GM19372 (cell line): Measurements from ENCODE around the gene DCLK1.

Experiments
- ATAC-seq: cut with Tn5 transposase; IDR thresholded peaks from one replicate; pipeline ENCODE4 v1.9.1; 2021; ENCODE audit warnings: mild to moderate bottlenecking, low read depth, moderate library complexity; ENCODE audit not compliant: unreplicated experiment

DCLK1 gene

DNA sequence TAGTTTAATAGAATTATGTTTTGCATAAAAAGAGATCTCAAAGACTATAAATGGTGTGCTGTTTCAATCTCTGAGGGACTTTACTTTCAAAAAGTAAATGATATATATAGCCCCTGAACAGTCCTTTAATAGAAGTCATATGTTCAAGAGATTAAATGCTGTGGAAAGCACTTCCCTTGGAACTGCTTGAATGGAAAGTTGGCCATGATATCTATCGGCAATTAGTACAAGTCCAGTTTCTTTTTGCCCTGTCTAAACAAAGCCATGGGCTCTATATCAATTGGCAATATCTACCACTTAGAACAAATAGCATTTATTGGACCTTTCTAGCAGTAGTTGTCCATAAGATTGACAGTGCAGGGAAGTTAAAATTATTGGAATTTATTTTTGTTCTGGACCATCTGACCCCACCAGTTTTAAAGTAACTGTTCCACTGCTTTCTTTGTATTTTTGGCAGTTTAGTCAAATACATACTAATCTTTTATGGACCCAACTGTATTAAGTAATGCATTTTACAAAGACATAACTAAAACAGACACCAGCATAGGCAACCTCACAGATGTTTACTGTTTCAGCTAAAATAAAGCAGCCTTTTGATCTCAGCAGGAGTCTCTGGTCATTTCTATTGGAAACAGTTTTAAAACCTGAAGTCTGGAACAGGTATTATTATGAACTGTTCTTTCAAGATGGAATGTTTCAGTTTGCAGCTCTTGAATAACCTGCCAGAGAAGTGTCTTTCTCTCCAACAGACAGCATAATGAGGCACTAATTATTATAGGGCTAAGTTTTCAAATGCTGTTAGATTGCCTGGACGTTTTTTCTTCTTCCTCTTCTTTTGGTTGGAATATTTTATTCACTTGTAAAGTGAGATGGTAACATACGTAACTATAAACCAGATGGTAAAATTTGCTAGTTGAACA is 282.6 kb downstream of the DCLK1 start:
- ATAC-seq, result no peak

DNA sequence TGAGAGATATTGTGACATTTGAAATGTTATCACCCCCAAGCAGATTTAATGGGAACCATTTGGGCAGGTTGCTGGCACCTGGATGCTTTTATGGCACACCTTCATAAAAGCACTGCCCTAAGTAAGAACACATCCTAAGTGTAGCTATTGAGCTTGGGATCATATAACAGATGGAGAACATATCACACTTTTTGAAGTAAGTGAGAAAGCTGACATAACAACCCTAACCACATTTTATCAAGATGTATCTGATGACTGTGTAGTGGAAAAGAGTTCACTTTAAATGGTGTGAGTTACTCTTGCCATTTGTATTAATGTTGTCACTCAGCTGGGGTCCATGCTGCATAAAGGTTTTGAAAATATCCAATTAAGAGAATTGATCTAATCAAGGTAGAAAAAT is 287.9 kb downstream of the DCLK1 start:
- ATAC-seq, result no peak

DNA sequence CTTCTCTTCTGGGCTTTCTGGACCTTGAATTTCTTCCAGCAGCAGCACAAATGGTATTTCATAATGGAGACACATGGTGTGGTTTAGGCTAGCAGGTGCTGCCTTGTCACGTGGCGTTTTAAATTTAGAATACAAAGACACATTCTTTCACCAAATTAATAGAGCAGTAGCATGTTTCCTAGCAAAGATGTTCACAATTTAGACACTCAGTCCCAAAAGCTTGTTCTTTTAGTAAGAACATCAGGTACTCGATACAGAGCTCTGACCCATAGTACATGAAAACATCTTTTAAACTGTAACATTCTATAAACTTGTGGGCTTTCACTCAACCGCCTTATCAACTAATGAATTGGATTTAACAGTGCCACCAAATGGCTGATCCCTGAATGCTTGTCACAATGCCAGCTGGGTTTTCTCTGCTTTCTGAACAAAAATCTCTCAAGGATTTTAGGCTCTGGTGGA is 290.1 kb downstream of the DCLK1 start:
- ATAC-seq, result no peak

DNA sequence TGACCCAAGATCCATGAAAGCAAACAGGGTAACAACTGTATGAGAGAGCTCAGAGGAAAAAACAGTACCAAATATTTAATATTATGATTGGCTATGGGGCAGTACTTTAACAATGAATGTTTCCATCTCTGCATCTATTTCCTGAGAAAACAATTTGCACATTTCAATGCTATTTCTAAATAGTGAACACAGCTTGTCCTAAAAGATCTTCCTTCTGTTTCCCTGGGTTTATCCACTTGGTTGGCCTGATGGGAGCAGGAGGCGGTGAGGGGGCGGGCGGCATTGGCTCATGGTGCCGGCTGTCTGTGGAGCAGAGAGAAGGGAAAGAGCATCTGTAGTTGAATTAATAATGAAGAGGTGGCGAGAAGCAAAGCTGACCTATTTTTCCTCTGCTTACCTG is 291.4 kb downstream of the DCLK1 start:
- no peak for ATAC-seq

DNA sequence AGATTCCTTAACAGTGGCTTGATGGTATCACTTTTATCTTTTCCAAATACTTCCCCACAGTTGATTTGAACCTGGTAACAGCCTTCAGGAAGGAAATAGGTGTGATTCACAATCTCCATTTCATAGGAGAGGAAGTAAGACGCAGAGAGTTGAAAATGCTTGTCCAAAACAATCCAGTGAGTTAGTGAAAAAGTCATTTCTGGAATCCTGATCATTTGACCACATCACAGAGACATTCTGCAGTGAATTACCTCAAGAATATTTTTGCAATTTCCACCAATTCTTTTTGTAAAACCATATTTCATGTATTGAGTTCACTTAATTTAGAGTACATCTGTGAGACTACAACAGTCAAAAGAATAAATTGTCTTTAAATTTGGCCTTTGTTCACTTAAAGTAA is 292.8 kb downstream of the DCLK1 start:
- no peak for ATAC-seq

DNA sequence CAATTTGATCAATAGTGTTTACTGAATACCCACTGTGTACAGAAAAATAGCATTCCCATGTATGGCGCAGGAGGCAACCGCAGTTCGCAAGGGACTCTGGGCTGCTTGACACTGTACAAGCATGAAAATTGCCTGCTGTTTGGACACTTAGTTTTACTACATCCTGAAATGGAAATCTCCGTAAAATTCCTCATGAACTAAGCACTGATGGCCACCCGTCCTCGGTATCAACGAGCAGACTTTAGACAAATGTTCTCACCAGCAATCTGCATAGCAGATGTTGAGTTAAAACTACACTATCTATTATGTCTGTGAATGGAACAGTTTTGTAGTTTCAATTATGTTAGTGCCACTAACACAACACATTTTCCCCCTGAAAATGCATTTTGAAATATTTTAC is 294.7 kb downstream of the DCLK1 start:
- no peak for ATAC-seq

DNA sequence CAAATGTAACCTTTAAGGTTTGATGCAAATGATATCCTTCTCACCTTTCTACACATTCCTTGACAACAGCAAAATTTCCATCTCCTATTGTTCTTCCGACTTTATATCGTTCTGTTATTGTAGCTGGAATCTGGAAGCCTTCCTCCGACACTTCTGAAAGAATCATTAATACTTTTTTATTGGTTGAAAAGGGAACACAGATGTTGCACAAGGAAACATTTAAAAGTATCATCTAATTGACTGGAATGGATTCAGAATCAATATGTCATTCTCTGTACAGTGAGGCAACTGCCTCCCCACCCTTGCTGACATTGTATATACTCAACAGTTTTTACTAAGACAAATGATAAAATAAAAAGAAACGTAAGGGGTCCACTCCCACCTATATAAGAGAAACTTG is 295.2 kb downstream of the DCLK1 start:
- no peak for ATAC-seq

DNA sequence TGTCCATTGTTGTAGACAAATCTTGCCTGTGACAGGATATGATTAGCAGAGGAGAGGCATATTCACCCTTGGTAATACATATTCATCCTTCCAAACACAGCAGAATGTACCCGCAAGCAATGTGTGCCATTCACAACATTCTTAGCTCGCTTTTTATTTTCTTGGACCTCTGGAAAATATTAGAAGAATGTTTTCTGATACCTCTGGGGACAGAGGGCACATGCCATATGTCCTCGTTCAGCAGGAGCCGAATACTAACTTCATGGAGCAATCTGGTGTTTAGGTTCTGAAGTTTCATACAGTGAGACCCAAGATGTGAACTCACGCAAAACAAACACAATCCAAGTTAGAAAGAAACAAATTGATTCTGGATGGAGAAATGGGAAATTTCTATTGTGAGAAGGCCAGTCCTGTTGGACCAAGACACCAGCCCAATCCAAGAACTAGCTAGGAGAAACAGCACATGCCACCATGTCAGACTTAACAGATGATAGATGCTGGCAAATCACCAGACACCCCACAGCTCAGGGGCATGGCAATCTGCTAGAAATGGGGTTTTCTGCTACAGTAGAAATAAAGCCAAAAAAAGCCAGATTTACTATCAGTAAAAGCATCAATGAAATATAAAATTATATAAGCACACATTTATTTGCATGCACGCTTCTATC is 297.4 kb downstream of the DCLK1 start:
- no peak for ATAC-seq

DNA sequence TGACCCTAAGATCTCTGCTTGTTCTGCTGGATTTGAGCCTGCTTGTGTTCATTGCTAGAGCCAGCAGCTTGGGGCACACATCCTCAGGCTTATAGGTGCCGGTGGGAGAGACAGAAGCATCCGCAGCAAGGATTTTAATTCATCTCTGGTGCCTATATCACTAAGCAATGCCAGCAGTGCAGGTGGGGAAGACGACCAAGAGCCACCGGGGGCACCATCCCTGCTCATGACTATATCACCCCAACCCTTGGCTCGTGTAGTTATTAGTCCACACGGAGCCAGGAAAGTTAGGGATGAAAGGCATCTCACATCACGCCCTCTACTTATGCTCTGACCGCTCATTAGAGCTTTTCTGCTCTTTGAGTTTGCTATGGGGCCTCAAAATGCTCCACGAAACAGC is 298.2 kb downstream of the DCLK1 start:
- no peak for ATAC-seq

DNA sequence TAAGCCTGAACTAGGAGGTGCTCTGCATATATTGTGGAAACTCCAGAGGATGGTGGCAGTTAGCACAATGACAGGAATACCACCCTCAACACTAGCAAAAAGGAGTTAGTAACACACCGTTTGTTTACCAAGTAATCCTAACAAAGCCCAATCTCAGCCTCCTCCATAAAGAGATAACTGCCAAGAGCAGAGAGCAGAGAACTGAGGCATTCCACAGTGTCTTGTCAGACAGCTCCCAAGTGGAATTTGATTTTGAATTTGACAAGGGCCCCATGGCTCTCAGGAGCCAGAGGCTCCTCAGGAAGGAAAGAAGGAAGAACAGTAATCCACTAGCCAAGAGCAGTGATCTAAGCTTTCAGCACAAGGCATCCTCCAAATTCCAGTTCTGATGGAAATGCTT is 298.6 kb downstream of the DCLK1 start:
- no peak for ATAC-seq

DNA sequence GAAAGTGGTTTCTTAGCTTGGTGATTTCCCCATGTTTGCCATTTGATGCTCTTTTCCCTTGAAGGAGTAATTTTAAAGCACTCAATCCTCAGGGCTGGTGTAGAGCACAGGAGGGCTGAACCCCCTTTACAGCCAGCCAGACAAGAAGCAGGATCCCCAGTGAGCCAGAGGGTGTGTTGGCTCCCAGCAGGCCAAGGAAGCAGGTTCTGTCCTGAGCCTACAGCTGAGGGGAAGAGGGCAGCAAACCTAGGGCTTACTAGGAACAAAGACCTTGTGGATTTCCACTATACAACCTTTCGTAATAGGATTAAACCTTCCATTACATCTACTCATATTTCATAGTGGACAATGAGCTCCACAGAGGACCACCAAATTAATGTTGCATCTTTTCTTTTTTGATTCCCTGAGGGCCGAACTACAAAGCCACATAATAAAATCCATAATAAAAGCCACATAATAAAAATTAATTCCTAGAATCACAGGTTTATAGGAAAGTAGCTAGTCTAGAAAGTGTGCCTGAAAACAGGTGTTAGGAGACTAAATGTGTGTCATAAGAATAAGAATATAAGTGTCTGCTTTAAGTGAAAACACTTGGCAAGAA is 300.2 kb downstream of the DCLK1 start:
- no peak for ATAC-seq

DNA sequence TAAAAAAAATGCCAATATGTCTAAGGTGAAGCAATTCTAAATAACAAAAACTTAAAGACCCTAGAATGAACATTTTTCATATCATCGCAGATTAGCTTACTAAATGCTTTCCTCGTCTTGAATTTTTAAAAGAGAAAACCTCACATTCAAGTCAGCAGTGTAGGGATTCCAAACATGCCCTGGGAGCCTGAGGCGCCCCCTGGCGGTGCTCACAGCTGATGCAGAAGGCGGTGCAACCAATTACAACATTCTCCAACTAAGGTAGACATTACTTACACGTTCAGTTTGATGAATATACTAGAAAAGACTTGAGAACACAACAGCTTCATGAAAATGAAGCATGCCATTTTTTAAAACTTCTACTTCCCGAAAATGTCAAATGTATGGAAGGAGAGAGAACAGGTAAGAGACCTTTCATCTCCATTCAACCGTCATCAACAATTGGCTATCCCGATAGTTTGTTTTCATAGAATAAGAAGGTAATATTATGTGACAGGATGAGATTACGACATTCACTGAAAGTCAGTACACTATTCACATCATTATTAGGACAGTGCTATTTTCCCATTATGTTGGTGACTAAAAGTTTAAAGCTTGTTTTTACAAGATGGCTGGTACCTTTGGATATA is 304.4 kb downstream of the DCLK1 start:
- no peak for ATAC-seq

DNA sequence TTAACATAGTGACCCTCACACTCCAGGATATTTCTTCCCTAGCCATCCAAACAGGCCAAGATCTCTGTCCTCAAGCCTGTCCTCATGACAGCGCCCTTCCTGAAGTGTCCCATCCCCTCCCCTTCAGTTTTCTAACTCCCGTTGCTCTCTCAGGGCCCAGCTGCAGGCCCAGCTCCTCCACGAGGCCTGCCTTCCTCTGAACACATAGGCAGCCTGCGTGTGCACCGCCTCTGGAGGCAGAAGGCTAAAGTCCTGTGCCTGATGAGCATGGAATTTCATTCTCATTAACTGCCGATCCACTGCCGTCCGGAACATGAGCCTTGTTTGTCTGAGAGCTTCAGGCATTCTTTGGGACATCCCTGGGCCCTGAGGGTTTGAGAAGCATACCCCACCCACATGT is 306.4 kb downstream of the DCLK1 start:
- no peak for ATAC-seq

DNA sequence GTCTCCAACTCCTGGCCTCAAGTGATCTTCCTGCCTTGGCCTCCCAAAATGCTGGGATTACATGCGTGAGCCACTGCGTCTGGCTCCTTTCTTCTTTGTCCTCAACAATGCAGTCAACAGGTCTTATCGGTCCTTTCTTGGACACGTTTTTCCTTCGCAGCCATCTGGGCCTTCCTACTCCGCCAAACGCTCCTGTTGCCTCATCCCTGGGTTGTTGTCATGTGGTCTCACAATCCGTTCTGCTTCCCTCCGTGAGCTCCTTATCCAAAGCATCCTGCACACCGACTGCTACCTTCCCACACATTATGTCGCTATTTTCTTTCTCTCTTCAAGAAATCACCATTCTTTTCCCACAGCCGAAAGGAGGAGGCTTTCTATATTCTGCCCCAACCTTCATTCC is 306.8 kb downstream of the DCLK1 start:
- no peak for ATAC-seq

DNA sequence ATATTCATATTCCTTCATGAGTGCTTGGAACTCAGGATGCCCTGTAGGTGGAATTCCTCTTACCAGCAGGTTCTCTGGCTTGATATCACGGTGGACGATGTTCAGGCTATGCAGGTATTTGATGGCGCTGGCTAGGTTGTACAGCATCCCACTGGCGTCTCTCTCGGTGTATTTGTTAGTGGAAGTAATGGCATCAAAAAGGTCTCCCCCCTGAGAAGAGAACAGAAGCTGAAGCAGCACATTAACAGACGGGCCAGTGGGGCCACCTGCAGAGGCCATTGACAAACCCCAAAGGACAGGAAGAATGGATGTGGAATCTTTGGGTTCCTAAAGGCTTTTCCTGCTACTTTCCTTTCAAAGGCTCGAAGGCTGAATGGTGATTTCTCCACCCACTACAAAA is 308.5 kb downstream of the DCLK1 start:
- ATAC-seq, result no peak

DNA sequence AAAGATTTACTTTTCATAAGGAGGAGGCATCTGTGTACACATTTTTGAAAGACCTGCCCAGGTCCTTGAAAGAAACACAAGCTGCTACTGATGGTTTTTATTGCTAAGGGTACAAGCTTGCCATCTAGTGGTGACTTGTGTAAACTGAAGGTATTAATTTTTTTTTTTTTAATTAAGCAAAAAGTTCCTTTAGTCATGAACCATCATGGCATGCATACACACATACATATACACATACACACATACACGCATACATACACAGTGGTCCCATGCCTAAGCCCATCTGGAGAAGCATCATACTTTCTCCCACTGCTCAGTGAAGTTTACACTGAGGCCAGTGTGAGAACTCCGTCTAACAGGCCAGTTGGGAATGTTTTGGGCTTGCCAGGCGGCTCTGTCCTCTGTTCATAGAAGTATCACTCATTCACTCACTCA is 312.5 kb downstream of the DCLK1 start:
- ATAC-seq, result no peak

DNA sequence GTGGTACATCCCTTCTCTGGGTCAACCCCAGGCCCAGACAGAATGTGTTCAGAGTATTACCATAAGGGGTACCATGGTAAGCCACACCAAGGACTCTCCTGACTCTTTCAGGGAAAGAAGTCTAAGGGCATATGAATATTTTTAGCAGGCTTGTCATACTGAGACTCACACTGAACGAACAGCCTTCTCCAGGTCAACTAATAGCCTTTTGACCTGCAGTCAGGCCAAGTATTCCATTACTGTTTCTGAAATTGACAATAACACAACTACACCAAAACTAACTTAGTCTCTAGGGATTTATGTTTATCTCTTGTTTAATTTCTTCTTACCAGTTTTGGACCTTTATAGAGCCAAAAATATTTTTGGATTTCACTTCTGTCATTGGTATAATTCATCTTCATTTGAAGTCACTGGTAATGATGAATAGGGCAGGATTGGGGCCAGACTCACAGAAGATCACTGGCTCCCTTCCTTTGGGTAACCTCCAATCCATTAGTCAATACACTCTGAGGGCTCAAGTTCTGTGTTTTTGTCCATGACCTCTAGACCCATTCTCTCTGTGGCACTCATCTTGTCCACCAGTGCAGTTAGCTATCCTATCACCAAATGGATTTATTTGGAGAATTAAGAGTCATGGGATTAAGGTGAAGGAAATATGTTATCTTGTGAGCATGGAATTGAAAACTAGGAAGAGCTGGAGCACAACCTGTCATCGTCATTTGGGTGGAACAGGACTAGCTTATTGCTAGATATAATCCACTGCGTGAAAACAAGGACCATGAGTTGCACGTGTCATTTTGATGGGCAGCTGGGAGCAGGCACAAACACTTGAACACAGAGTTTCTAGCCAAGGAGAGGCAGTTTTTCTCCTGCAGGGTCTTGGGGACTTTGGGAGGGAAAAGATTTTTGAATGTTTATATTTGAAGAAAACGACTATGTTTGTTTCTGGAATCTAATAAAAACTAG is 313.3 kb downstream of the DCLK1 start:
- no peak for ATAC-seq

DNA sequence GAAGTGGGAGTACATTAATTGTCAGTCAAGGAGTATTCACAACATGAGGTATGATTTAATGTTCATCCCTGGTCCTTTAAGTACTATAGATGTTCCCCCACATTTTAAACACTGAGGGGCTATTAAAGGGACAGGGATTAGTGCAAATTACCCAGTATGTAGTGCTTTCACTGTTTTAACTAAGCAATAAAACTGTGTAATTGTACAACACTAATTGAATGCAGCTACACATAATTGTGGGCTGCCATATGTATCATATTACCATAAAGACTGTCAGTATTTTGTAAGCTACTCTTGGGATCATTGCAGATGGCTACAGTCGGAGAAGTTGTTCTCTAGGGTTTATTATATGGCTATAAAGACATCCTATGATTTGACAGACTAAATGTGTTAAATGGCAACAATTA is 316.6 kb downstream of the DCLK1 start:
- no peak for ATAC-seq

DNA sequence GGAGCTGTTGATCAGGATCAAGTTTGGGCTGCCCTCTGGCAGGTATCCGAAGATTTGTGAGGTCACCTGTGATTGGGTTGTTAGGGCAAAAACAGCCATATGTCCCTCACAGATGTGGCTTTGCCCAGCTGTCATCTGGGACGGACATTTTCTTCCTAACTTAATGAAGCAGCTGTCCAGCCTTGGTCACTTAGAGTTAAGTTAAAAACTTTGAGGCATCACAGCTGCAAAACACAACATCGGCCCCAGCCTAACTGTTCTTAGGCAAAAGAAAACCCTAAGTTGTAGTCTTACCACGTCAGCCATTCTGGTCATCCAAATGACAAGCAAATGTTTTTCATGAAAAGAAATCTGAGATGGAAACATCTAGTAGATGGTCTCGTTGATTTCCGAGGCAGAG is 318.4 kb downstream of the DCLK1 start:
- no peak for ATAC-seq

DNA sequence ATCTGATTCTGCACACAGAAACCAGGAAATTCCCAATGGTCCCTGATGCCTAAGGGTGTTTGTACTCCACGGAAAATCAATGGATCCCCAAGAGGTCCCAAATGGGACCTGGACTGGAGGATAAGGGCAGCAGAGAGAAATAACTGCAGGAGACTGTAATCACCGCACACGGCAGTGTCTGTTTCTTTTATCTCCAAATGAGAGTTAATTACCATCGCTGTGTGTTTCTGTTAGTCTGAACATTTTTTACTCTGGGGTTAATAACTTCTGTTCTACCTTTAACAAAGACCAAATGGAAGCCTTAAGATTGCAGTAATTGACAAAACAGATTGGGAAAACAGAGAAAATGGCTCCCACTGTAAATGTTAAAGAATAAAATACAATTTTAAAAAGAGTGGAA is 320.9 kb downstream of the DCLK1 start:
- ATAC-seq, result no peak
